Stimulated activated naive CD8-positive, alpha-beta T cell treated with anti-CD3 and anti-CD28 coated beads, Interleukin-15, Interleukin-2, amounts not matched to agents 100 ng/mL and 50 ng/mL, for 24 hours (primary cell): ENCODE measurements around the gene BRME1.

Experiments
- H3K27ac Mint-ChIP-seq: one replicate; pipeline ENCODE4 v1.8.0; 2021; ENCODE audit warnings: mild to moderate bottlenecking, mixed read lengths
- H3K27me3 Mint-ChIP-seq: one replicate; pipeline ENCODE4 v1.8.0; 2021; ENCODE audit warnings: mixed read lengths
- H3K36me3 Mint-ChIP-seq: one replicate; pipeline ENCODE4 v1.8.0; 2021; ENCODE audit warnings: low read depth, mixed read lengths
- H3K4me1 Mint-ChIP-seq: one replicate; pipeline ENCODE4 v1.8.0; 2021; ENCODE audit warnings: low read depth, mixed read lengths
- H3K4me3 Mint-ChIP-seq: one replicate; pipeline ENCODE4 v1.8.0; 2021; ENCODE audit warnings: mild to moderate bottlenecking, mixed read lengths
- H3K9me3 Mint-ChIP-seq: one replicate; pipeline ENCODE4 v1.8.0; 2021; ENCODE audit warnings: mixed read lengths

The BRME1 gene

DNA sequence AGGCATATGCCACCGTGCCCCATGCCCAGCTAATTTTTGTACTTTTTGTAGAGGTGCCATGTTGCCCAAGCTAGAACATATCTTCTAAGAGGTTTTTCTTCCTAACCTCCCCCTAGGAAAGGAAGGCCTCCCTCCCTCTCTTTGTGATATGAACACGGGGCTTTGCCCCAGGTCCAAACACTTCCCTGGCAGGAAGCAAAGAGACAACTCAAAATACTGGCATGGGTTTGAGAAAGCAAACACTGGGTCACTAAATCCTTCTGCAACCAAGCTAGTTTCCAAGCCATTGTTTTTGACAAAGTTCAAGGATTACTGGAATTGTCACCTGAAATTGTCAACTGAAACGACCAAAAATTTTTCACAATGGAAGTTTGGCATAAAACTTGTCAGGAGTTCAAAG lies 8.9 kb upstream of the BRME1 start:
- no peaks in the 10 kb centered on the region for H3K9me3 Mint-ChIP-seq
- H3K27me3 Mint-ChIP-seq, result no peaks in the 10 kb centered on the region
- H3K27ac Mint-ChIP-seq, result no peak overlapping the region
- no peak overlapping the region for H3K4me3 Mint-ChIP-seq
- peaks cover 23% of the 10 kb centered on the region for H3K36me3 Mint-ChIP-seq
- no peaks in the 10 kb centered on the region for H3K4me1 Mint-ChIP-seq

DNA sequence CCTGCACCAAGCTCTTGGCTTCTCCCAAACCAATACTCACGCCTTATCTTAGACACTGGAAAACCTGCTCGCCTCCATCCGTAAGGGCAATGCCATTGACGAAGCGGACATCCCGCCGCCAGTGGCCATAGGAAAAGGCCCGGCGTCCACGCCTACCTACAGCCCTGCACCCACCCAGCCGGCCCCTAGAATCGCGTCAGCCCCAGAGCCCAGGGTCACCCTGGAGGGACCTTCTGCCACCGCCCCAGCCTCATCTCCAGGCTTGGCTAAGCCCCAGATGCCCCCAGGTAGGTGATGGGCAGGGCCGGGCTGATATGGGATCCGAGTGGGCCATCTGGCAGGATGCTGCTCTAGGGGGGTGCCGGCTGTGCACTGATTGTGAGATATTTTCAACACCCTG lies 7.4 kb upstream of the BRME1 start:
- Mint-ChIP-seq H3K27me3 (no peaks in the 10 kb centered on the region), H3K4me1 (no peaks in the 10 kb centered on the region), H3K9me3 (no peaks in the 10 kb centered on the region), H3K4me3 (no peak overlapping the region), H3K27ac (no peak overlapping the region), H3K36me3 (peaks cover 22% of the 10 kb centered on the region)

DNA sequence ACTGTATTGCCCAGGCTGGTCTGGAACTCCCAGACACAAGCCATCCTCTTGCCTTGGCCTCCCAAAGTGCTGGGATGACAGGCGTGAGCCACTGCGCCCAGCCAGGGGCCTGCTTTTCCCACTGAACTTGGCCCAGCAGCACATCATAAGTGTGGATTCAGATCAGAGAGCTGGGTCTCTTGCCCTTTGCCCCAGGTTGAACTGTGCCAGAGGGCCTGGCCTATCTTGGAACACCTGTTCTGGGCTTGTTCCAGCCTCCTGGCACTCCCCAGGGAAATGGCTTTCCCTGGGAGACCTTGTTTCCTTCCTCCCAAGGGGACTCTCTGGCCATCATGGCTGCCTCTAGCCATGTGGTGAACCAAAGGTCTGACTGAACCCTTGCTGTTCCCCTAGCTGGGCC lies 3.5 kb upstream of the BRME1 start:
- H3K4me3 Mint-ChIP-seq, result no peak overlapping the region
- no peak overlapping the region for H3K27ac Mint-ChIP-seq
- no peaks in the 10 kb centered on the region for H3K9me3 Mint-ChIP-seq
- H3K4me1 Mint-ChIP-seq, result peaks cover 16% of the 10 kb centered on the region
- H3K27me3 Mint-ChIP-seq, result no peaks in the 10 kb centered on the region
- H3K36me3 Mint-ChIP-seq, result peaks cover 14% of the 10 kb centered on the region

DNA sequence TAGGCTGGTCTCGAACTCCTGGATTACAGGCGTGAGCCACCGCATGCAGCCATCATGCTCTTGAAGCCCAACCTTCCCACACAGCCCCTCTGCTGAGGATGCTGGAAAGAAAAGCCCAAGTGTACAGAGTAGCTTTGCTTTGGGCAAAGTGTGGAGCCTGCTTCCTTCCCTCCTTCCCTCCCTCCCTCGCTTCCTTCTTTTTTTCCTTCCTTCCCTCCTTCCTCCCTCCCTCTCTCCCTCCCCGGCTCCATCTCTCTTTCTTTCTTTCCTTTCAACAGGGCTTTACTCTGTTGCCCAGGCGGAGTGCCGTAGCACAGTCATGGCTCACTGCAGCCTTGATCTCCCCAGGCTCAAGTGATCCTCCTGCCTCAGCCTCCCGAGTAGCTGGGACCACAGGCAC lies 2.8 kb upstream of the BRME1 start:
- Mint-ChIP-seq H3K27me3 (no peaks in the 10 kb centered on the region), H3K4me1 (peaks cover 20% of the 10 kb centered on the region), H3K27ac (no peak overlapping the region), H3K9me3 (no peaks in the 10 kb centered on the region), H3K36me3 (peaks cover 14% of the 10 kb centered on the region), H3K4me3 (no peak overlapping the region)

DNA sequence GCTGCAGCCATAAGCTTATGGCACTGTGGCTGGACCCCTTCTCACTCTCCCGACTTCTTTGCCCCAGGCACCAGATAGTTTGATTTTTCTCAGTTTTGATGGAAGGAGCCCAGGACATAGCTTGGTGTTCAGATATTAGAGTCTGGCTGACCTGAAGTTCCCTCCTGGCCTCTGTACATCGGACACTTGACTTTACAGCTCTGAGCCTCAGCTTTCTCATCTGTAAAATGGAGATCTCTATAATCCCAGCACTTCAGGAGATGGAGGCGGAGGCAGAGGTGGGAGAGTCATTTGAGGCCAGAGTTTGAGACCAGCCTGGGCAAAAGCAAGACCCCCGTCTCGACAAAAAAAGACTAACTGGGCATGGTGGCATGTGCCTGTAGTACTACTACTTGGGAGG lies 993 bp upstream of the BRME1 start:
- Mint-ChIP-seq H3K4me1 (peaks cover 20% of the 10 kb centered on the region), H3K4me3 (peak overlapping the region; percentile 85), H3K27ac (peak overlapping the region; percentile 61), H3K36me3 (peaks cover 14% of the 10 kb centered on the region), H3K27me3 (no peaks in the 10 kb centered on the region), H3K9me3 (no peaks in the 10 kb centered on the region)

DNA sequence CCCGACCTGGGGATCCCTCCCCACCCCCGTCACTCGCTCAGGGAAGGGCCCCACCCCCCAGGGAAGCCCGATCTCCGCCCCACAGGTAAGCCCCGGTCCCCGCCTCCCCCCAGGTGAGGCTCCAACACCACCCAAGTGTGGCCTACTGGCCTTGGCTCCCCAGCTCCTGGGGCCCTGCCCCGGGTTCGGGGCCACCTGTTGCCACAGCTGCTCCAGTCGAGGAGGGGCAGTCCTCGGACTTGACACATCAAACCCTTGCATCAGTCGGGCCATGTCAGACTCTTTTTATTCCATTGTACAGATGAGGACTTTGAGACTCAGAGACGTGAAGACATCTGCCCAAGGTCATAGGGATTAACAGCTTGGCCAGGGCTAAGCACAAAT lies 596 bp upstream of the BRME1 start:
- no peaks in the 10 kb centered on the region for H3K9me3 Mint-ChIP-seq
- H3K36me3 Mint-ChIP-seq, result peaks cover 14% of the 10 kb centered on the region
- peak overlapping the region; percentile 85 for H3K4me3 Mint-ChIP-seq
- H3K4me1 Mint-ChIP-seq, result peaks cover 20% of the 10 kb centered on the region
- peak overlapping the region; percentile 61 for H3K27ac Mint-ChIP-seq
- no peaks in the 10 kb centered on the region for H3K27me3 Mint-ChIP-seq

DNA sequence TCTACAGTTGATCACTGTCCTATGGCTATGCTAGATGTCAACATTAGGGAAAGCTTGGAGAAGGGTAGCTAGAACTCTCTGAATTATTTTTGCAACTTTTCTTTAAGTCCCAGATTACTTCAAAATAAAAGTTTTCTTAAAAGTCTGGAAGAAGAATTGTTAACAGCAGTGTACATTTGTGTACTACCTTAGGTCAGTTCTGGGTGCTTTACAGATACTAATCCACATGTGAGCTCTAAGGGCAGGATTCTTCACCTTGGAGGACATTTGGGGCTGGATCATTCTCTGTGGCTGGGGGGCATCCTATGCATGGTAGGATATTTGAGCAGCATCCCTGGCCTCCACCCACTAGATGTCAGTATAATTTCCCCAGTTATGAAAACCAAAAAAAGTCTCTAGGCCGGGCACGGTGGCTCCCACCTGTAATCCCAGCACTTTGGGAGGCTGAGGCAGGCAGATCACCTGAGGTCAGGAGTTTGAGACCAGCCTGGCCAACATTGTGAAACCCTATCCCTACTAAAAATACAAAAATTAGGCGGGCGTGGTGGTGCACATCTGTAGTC lies 2.8 kb downstream of the BRME1 start:
- H3K27ac Mint-ChIP-seq, result no peak overlapping the region
- H3K27me3 Mint-ChIP-seq, result no peaks in the 10 kb centered on the region
- peaks cover 3% of the 10 kb centered on the region for H3K36me3 Mint-ChIP-seq
- no peak overlapping the region for H3K4me3 Mint-ChIP-seq
- peaks cover 20% of the 10 kb centered on the region for H3K4me1 Mint-ChIP-seq
- no peaks in the 10 kb centered on the region for H3K9me3 Mint-ChIP-seq

DNA sequence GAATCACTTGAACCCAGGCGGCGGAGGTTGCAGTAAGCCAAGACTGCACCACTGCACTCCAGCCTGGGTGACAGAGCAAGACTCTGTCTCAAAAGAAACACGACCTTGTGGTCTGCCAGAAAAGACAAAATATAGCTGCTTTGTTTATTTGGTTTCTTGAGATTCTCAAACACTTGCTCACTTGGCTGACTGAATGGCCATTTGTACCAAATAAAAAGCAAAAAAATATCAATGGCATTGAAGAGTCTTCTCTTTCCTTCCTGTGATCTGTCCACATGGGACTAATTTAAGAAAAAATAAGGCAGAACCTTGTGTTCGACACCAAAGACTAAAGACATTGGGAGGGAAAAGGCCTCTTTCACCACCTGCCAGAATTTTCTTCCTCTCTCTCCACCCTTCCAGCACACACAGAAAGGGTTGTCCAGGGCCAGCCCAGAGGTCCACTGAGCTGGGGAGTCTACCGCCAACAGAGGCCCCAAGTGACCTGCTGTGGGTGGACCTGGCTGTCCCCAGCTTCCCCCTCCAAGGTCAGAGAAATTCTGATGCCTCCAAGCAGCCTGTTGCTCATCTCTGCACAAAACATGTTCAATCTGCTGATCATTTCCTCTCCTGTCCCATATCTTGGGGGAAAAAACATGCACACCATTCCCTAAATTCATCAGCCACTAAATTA lies 5.9 kb downstream of the BRME1 start:
- Mint-ChIP-seq H3K27ac (no peak overlapping the region), H3K36me3 (no peaks in the 10 kb centered on the region), H3K4me3 (no peak overlapping the region), H3K9me3 (no peaks in the 10 kb centered on the region), H3K4me1 (peaks cover 4% of the 10 kb centered on the region), H3K27me3 (no peaks in the 10 kb centered on the region)

DNA sequence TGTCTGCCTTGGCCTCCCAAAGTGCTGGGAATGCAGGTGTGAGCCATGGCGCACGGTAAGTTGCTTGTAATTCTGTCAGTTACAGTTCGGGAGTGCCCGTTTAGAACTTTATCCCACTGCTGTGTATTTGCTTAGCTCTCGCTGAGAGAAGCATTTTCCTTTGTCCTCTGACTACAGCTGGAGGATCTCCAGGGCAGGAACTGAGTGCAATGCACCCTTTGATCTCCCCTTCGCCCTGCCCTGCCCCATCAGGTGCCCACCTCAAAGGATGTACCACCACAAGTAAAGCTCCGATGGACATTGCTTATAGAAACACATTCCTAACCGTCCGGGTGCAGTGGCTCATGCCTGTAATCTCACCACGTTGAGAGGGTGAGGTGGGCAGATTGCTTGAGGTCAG lies 6.5 kb downstream of the BRME1 start:
- H3K9me3 Mint-ChIP-seq, result no peaks in the 10 kb centered on the region
- peaks cover 4% of the 10 kb centered on the region for H3K4me1 Mint-ChIP-seq
- no peak overlapping the region for H3K27ac Mint-ChIP-seq
- no peak overlapping the region for H3K4me3 Mint-ChIP-seq
- H3K36me3 Mint-ChIP-seq, result no peaks in the 10 kb centered on the region
- H3K27me3 Mint-ChIP-seq, result no peaks in the 10 kb centered on the region

DNA sequence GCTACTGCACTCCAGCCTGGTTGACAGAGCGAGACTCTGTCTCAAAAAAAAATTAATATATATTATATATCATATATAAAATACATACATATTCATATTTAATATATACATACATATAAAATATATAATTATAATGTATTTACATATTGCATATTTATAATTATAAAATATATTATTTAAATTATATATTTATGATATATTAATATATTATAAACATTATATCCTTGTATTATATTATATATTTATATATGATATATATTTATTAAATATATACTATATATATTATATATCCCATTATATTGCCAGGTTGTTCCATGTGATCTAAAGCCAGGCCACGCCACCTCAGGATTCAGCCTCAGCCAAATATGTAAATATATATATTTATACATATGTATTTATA lies 9.7 kb downstream of the BRME1 start:
- Mint-ChIP-seq H3K9me3 (no peaks in the 10 kb centered on the region), H3K4me1 (no peaks in the 10 kb centered on the region), H3K27ac (no peak overlapping the region), H3K36me3 (no peaks in the 10 kb centered on the region), H3K27me3 (no peaks in the 10 kb centered on the region), H3K4me3 (no peak overlapping the region)

DNA sequence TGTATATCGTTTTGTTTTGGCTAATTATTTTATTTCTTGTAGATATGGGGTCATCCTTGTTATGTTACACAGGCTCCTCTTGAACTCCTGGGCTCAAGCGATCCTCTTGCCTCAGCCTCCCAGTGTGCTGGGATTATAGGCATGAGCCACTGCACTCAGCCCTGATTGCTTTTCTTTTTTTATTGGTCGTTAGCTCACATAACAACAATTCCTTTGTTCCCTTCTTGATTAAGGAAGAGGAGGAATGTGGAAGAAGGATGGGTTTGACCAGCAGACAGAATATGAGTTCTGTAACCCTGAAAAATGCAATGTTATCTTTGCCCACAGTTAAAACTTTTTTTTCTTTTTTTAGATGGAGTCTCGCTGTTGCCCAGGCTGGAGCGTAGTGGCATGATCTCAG lies 11.4 kb downstream of the BRME1 start:
- Mint-ChIP-seq H3K36me3 (no peaks in the 10 kb centered on the region), H3K27ac (no peak overlapping the region), H3K4me3 (no peak overlapping the region), H3K27me3 (no peaks in the 10 kb centered on the region), H3K4me1 (no peaks in the 10 kb centered on the region), H3K9me3 (no peaks in the 10 kb centered on the region)

DNA sequence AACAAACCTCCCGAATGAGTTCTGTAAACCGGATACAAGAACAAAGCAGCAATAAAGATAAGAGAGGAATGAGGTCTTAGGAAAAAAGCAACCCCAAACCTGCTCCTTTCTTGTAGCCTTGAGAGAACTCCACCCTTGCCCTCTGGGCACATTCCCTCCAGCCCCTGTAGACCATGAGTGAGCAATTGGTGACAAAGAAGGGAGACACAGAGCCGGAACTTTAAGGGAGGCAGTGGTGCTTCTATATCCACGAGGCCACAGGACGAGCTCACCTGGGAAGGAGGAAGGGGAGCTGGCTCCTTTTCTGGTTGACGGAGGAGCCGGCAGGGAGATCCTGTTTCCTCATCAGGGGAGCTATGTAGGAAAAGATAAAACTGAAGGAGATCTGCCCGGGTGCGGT lies 13.0 kb downstream of the BRME1 start:
- Mint-ChIP-seq H3K9me3 (no peaks in the 10 kb centered on the region), H3K27me3 (no peaks in the 10 kb centered on the region), H3K36me3 (no peaks in the 10 kb centered on the region), H3K4me3 (no peak overlapping the region), H3K4me1 (no peaks in the 10 kb centered on the region), H3K27ac (no peak overlapping the region)

DNA sequence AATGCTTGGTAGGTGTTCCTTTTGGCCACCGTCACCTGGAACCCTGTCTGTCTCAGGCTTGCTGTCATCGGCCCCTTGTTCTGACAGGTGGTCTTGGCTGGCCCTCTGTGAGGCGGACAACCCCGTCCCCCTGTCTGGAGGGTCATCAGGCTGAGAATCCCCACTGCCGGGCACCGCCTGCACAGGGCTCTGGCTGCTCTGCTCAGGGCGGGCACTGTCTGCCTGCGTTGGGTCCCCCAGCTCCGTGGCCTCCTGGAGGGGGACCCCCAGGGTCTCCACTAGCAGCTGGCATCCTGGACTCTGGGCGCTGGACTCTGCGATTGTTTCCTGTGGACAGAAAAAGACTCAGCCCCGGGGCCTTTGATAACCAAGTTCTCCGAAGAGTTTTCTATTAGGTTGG lies 15.8 kb downstream of the BRME1 start:
- Mint-ChIP-seq H3K4me1 (peaks cover 13% of the 10 kb centered on the region), H3K9me3 (no peaks in the 10 kb centered on the region), H3K36me3 (no peaks in the 10 kb centered on the region), H3K27me3 (no peaks in the 10 kb centered on the region), H3K4me3 (no peak overlapping the region), H3K27ac (no peak overlapping the region)

DNA sequence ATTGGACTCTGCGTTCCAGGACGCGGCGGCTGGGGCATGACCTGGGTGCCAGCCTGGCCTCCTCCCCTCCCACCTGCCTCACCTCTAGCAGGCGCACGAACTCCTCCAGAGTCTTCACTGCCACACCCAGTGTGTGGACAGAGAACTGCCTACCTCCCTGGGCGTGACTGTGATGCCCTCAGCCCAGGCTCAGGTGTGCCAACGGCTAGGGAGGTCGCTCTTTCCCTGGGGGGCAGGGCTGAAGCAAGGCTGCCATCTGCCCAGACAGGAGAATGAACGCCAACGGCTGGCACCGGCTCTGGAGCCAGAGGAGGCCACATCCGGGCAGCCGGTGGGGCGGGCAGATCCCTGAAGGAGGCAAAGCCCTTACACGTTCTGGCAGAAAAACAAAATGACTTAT lies 17.6 kb downstream of the BRME1 start:
- no peaks in the 10 kb centered on the region for H3K27me3 Mint-ChIP-seq
- no peaks in the 10 kb centered on the region for H3K9me3 Mint-ChIP-seq
- no peak overlapping the region for H3K4me3 Mint-ChIP-seq
- peaks cover 13% of the 10 kb centered on the region for H3K4me1 Mint-ChIP-seq
- H3K27ac Mint-ChIP-seq, result no peak overlapping the region
- no peaks in the 10 kb centered on the region for H3K36me3 Mint-ChIP-seq

DNA sequence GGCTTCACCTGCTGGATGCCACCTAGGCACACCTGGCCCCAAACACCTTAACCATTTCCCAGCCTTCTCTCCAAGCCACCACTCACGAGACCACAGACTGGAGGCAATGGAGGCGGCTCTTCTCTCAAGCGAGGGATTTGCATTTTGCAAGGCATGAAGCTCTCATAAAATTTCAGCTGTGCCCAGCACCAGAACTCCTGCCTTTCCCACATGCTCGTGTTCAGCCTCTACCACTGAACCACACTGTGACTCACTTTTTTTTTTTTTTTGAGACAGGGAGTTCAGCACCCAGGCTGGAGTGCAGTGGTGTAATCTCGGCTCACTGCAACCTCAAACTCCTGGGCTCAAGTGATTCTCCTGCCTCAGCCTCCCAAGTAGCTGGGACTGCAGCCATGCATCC lies 18.4 kb downstream of the BRME1 start:
- Mint-ChIP-seq H3K4me3 (no peak overlapping the region), H3K27me3 (no peaks in the 10 kb centered on the region), H3K9me3 (no peaks in the 10 kb centered on the region), H3K36me3 (no peaks in the 10 kb centered on the region), H3K27ac (no peak overlapping the region), H3K4me1 (peaks cover 17% of the 10 kb centered on the region)

DNA sequence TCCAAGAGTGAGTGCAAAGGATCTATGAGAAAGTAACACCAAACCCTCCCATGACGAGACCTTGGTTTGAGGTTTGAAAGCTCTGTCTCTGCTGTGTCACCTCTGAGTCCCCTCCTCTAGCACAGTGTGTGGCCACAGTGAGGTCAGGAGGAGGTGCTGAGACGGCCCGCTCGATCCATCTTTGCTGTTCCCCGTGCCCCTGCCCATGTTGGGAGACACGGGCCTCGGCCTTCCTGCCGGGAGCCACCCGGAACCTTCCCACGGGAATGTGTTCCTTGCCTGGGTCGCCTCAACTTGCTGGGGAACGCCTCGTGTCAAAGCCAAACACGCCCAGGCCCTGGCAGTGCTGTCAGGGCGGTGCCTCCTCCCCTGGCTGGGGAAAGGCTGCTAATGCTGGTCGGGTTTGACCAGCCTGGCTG lies 18.9 kb downstream of the BRME1 start:
- H3K9me3 Mint-ChIP-seq, result no peaks in the 10 kb centered on the region
- peaks cover 22% of the 10 kb centered on the region for H3K4me1 Mint-ChIP-seq
- no peak overlapping the region for H3K4me3 Mint-ChIP-seq
- no peaks in the 10 kb centered on the region for H3K27me3 Mint-ChIP-seq
- H3K27ac Mint-ChIP-seq, result no peak overlapping the region
- H3K36me3 Mint-ChIP-seq, result no peaks in the 10 kb centered on the region
